ENCODE results near the gene SCD.

DNA sequence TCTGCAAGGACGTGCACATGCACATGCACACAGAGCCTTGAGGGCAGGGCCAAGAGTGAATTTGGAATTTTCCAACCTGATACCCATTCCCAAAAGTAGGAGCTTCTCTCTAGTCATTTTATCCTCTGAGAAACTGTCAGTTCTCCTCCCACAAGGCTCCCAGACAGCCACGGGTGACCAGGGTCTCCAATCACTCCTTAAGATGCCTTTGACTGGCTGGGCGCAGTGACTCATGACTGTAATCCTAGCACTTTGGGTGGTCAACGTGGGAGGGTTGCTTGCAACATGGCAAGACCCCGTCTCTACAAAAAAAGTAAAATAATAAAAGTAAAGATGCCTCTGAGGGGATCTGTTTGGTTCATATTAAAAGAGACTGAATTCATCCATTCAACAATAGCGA, 13.2 kb downstream of the SCD start:
- TF ChIP-seq CTCF (IDR thresholded peaks at IDR 0.05) (no peak), POLR2A (IDR thresholded peaks at IDR 0.05) (no peak)
